ENCODE data around the gene PRICKLE3.
A peak's percentile ranks its signal among the peaks of the same experiment; 100 is the strongest.
"Not testable (repeated sequence)": the region's sequence is repeated elsewhere in the genome, so short reads cannot be mapped to it uniquely, and the experiment has no call there.

Gene PRICKLE3

DNA sequence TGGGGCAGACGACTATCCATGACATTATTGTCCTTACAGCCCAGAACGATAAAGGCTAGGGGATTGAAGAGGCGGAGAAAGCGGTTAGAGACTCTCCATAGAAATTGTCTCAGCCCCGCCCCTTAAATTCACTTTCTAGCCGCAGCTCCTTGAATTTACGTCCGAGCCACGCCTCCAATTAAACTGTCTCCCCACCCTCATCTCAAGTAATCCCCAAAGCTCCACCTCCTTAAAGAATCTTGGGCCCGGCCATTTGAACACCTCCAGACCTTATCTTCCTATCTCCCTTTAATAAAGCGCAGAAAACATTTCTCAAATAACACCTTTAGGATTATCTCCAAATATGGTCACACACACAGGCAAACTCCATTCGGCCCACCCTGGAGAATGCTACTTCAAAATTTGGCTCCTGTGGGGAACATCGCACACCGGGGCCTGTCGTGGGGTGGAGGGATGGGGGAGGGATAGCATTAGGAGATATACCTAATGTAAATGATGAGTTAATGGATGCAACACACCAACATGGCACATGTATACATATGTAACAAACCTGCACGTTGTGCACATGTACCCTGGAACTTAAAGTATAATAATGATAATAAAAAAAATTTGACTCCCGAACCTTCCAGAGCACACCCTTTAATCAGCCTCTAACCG is 30.8 kb downstream of the PRICKLE3 start:
- Histone ChIP-seq H2AFZ (ENCODE audit: low read length) (no peak overlapping the region; the same call in 1 of the 2 replicates), H3K9me3 (ENCODE audit: low read length) (no peaks in the 10 kb centered on the region), H3K4me3 (ENCODE audit: low read depth, low read length, poor library complexity, severe bottlenecking) (peak overlapping the region; percentile 73), H3K4me2 (ENCODE audit: low read length) (peak overlapping the region; percentile 79), H3K79me2 (ENCODE audit: insufficient read depth, low read length) (no peaks in the 10 kb centered on the region), H3K36me3 (ENCODE audit: insufficient read depth, low read length) (no peaks in the 10 kb centered on the region), H3K4me1 (ENCODE audit: insufficient read depth, low read length, severe bottlenecking) (peaks cover 17% of the 10 kb centered on the region), H3K9me2 (ENCODE audit: low read depth, low read length) (no peaks in the 10 kb centered on the region), H4K20me1 (ENCODE audit: insufficient read depth, low read length) (no peaks in the 10 kb centered on the region), H3F3A (ENCODE audit: insufficient read depth, low read length) (no peaks in the 10 kb centered on the region), H3K9ac (ENCODE audit: low read length) (peak overlapping the region; percentile 83), H3K27me3 (ENCODE audit: insufficient read depth, low read length) (no peaks in the 10 kb centered on the region), H3K27ac (ENCODE audit: low read depth, low read length, poor library complexity, severe bottlenecking) (peak overlapping the region; percentile 76)
- TF ChIP-seq EZH2 (IDR thresholded peaks at IDR 0.05; ENCODE audit: borderline replicate concordance, low read length) = no peak
- TF ChIP-seq, protein P1, sequence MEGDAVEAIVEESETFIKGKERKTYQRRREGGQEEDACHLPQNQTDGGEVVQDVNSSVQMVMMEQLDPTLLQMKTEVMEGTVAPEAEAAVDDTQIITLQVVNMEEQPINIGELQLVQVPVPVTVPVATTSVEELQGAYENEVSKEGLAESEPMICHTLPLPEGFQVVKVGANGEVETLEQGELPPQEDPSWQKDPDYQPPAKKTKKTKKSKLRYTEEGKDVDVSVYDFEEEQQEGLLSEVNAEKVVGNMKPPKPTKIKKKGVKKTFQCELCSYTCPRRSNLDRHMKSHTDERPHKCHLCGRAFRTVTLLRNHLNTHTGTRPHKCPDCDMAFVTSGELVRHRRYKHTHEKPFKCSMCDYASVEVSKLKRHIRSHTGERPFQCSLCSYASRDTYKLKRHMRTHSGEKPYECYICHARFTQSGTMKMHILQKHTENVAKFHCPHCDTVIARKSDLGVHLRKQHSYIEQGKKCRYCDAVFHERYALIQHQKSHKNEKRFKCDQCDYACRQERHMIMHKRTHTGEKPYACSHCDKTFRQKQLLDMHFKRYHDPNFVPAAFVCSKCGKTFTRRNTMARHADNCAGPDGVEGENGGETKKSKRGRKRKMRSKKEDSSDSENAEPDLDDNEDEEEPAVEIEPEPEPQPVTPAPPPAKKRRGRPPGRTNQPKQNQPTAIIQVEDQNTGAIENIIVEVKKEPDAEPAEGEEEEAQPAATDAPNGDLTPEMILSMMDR (IDR thresholded peaks at IDR 0.05; ENCODE audit: low read length) = no peak

DNA sequence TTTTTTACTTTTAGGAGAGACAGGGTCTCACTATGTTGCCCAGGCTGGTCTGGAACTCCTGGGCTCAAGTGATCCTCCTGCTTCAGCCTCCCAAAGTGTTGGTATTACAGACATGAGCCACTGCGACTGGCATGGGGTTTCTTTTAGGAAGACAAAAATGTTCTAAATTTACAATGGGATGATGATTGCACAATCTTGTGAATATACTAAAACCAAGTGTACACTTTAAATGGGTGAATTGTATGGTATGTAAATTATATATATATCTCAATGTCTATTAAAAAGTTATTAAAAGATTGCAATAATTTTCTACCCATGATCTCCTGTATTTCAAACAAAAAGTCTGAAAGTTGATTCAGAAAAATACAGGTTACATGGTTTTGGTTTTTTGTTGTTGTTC is 32.7 kb downstream of the PRICKLE3 start:
- Histone ChIP-seq H3K4me3 (ENCODE audit: low read depth, low read length, poor library complexity, severe bottlenecking) (no peak overlapping the region), H3K79me2 (ENCODE audit: insufficient read depth, low read length) (no peaks in the 10 kb centered on the region), H3K4me1 (ENCODE audit: insufficient read depth, low read length, severe bottlenecking) (peaks cover 17% of the 10 kb centered on the region), H3K4me2 (ENCODE audit: low read length) (no peak overlapping the region), H3K9me3 (ENCODE audit: low read length) (no peaks in the 10 kb centered on the region), H3K27ac (ENCODE audit: low read depth, low read length, poor library complexity, severe bottlenecking) (no peak overlapping the region), H3K9me2 (ENCODE audit: low read depth, low read length) (no peaks in the 10 kb centered on the region), H4K20me1 (ENCODE audit: insufficient read depth, low read length) (no peaks in the 10 kb centered on the region), H3K36me3 (ENCODE audit: insufficient read depth, low read length) (no peaks in the 10 kb centered on the region), H3K9ac (ENCODE audit: low read length) (no peak overlapping the region), H2AFZ (ENCODE audit: low read length) (no peak overlapping the region), H3K27me3 (ENCODE audit: insufficient read depth, low read length) (no peaks in the 10 kb centered on the region), H3F3A (ENCODE audit: insufficient read depth, low read length) (no peaks in the 10 kb centered on the region)
- TF ChIP-seq EZH2 (IDR thresholded peaks at IDR 0.05; ENCODE audit: borderline replicate concordance, low read length) = no peak
- TF ChIP-seq, protein P1 (IDR thresholded peaks at IDR 0.05; ENCODE audit: low read length) = no peak

DNA sequence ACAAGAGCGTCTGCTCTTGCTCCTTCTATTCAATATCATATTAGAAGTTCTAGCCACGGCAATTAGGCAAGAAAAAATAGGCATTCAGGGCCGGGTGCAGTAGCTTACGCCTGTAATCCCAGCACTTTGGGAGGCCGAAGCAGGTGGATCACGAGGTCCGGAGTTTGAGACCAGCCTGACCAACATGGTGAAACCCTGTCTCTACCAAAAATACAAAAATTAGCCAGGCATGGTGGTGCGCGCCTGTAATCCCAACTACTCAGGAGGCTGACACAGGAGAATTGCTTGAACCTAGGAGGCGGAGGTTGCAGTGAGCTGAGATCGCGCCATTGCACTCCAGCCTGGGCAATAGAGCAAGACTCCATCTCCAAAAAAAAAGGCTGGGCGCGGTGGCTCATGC is 36.9 kb downstream of the PRICKLE3 start:
- H3K36me3 ChIP-seq (ENCODE audit: insufficient read depth, low read length); H3K9ac ChIP-seq (ENCODE audit: low read length); H3K4me2 ChIP-seq (ENCODE audit: low read length); H3K4me3 ChIP-seq (ENCODE audit: low read depth, low read length, poor library complexity, severe bottlenecking); H3K27ac ChIP-seq (ENCODE audit: low read depth, low read length, poor library complexity, severe bottlenecking); H3K9me3 ChIP-seq (ENCODE audit: low read length); H3K27me3 ChIP-seq (ENCODE audit: insufficient read depth, low read length); H3F3A ChIP-seq (ENCODE audit: insufficient read depth, low read length); H3K79me2 ChIP-seq (ENCODE audit: insufficient read depth, low read length); H2AFZ ChIP-seq (ENCODE audit: low read length); H3K4me1 ChIP-seq (ENCODE audit: insufficient read depth, low read length, severe bottlenecking); H4K20me1 ChIP-seq (ENCODE audit: insufficient read depth, low read length); H3K9me2 ChIP-seq (ENCODE audit: low read depth, low read length): not testable (repeated sequence)

DNA sequence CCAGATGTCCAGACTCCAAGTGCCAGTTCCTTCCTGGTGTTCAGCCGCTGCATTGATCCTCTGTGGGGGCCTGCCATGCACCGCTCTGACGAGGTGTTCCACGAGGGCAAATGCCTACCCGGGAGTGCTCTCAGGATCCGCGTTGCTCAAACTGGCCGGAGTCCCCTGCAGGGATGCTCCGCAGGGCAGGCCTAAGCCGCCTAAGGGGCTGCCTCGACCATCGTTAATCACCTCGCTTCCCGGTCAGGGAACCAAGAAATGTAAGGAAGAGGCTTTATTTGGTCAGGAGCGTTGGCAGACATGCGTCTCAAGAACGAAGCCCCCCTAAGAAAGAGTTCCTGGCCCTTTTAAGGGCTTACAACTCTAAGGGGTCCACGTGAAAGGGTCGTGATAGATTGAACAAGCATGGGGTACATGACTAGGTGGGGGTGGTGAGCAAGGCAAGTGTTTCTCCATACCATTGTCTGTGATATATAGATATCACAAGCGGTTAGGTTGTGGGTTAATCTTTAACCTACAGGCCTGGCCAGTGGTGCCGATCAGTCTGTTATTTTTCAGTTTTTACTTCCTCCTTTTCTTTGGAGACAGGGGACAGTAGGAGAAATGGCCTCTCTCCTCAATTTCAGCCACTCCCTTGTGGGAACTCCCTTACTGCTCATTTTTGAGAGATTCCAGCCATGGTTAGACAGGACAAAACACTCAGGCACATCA is 37.6 kb downstream of the PRICKLE3 start:
- H3K4me2 ChIP-seq (ENCODE audit: low read length); H3F3A ChIP-seq (ENCODE audit: insufficient read depth, low read length); H2AFZ ChIP-seq (ENCODE audit: low read length); H3K27me3 ChIP-seq (ENCODE audit: insufficient read depth, low read length); H3K9me2 ChIP-seq (ENCODE audit: low read depth, low read length); H3K9me3 ChIP-seq (ENCODE audit: low read length); H3K36me3 ChIP-seq (ENCODE audit: insufficient read depth, low read length); H3K4me1 ChIP-seq (ENCODE audit: insufficient read depth, low read length, severe bottlenecking); H3K27ac ChIP-seq (ENCODE audit: low read depth, low read length, poor library complexity, severe bottlenecking); H3K79me2 ChIP-seq (ENCODE audit: insufficient read depth, low read length); H3K9ac ChIP-seq (ENCODE audit: low read length); H3K4me3 ChIP-seq (ENCODE audit: low read depth, low read length, poor library complexity, severe bottlenecking); H4K20me1 ChIP-seq (ENCODE audit: insufficient read depth, low read length): not testable (repeated sequence)

All from OCI-LY1 (cell line).